ENCODE results near the gene AHSP.
"Not testable (repeated sequence)": the region's sequence is repeated elsewhere in the genome, so short reads cannot be mapped to it uniquely, and the experiment has no call there.

The AHSP gene

DNA sequence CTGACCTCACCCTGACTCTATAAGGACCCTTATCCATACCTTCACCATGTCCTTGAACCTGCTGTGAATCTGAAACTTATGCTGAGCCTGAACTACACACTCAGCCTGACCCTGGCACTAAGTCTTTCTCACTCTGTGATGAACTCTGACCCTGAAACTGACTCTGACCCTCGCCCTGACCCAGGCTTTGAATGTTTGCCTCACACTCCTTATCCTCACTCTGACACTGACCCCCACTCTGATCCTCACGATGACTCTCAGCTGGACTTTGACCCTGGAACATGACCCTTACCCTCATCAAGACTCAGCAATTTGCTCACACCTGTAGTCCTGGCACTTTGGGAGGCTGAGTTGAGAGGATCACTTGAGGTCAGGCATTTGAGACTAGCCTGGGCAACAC is 4.4 kb downstream of the AHSP start:
- DNase-seq = no peak

DNA sequence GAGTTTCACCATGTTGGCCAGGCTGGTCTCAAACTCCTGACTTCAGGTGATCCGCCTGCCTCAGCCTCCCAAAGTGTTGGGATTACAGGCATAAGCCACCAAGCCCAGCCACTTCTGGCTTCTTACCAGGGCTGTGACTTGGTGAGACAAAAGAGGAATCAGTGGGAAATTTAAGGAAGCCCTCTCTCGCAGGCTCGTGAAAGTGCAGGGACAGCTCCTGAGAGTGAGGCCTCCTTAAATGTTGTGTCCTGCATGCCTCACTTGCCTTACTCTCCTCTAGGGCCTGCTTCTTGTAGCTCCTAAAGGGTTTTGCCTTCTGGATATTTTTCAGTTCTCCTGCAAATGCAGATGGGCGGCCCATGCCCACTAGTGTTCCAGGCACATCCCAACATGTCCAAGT is 5.2 kb downstream of the AHSP start:
- DNase-seq = no peak

DNA sequence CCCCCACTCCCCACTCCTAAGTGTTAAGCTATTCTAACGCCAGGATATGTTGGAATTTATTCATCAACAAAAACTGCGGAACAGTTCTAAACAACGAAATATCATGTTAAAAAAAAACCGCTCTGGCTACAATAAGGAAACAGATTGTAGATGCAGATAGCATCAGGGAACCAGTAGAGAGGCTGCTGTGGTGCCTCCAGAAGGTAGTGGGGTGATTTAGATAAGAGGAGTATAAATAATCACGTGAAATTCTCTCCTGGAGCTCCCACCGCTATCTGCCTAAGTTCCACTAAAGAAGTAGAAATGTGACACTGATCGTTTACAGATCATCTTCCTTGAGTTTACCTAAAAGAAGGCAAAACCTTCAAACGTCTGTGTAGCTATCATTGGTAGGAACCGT is 8.0 kb downstream of the AHSP start:
- DNase-seq = no peak

DNA sequence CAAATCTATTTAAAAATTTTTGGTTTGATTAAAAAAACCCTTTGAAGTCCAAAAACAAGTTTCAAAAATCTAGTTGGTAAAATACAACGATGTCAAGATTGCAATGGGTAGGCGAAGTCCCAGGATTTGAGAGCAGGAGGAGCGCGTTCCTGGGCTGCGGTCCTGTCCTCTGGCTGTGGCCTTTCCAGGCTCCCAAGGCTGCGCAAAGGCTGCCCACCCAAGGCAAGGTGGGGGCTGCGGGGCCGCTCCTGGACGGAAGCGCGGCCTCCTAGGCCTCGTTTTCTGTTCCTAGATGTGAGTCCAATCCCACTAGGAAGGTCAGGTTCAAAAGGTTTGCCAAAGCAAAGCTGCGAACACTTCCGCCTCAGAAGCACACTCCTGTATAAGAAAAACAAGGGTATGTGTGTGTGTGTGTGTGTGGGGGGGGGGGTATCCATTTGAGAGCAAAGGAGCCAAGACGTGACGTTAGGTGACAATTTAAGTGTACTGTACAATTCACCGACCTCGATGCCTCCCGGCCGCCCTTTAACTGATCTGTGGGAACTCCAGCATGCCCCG is 9.2 kb downstream of the AHSP start:
- DNase-seq = no peak

DNA sequence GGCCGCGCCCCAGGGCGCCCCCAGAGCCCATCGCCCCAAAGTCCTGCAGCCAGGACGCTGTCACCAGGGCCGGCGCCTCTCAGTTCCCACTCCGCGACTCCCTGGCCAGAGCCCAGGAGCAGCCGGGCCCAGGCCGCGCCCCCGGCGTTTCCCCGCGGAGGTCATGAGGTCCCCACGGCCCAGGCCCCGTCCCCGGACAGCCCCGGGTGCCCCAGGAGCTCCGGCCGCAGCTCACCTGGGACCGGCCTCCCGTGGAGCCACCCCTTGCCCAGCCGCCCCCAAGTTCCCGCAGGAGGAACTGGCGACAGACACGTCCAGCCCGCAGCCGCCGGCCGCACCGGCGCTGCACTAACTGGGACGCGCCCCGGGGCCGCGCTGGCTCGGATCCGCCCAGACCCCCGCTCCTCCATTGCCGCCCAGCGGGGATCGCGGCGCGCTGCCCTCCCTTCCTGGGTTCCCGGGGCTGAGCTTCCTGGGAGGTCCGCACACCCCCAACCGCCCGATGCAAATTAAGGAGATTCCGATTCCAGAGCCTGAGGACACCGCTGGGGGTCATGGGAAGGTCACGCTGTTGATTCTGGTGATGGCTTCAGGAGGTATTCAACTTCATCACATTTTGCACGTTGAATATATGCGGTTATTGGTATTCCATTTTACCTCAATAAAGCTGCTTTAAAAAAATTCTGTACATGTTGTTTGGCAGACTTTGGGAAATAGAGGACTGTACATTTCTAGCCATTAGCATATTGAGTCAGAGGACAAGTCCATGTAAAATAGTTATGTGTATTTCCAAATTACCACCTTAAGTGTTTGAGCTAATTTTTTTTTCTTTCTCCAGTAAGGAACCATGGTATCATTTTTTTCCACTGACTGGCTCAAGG is 9.9 kb downstream of the AHSP start:
- DNase-seq = no peak

DNA sequence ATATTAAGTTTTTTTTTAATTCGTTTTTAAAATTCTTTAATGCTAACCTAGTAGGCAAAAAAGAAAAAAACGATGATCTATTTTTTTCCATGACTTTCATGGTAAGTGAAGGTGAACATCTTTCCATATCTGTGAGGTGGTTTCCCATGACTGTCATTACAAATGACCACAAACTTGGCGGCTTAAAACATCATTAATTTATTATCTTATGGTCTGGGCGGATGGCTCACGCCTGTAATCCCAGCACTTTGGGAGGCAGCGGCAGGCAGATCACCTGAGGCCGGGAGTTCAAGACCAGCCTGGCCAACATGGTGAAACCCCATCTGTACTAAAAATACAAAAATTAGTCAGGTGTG is 10.5 kb downstream of the AHSP start:
- not testable (repeated sequence) for DNase-seq

DNA sequence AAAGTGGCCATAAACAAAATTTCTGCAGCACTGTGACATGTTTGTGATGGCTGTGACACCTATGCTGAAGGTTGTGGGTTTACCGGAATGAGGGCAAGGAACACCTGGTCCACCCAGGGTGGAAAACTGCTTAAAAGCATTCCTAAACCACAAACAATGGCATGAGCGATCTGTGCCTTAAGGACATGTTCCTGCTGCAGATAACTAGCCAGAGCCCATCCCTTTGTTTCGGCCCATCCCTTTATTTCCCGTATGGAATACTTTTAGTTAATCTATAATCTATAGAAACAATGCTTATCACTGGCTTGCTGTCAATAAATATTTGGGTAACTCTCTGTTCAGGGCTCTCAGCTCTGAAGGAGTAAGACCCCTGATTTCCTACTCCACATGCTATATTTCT is 12.1 kb downstream of the AHSP start:
- not testable (repeated sequence) for DNase-seq

DNA sequence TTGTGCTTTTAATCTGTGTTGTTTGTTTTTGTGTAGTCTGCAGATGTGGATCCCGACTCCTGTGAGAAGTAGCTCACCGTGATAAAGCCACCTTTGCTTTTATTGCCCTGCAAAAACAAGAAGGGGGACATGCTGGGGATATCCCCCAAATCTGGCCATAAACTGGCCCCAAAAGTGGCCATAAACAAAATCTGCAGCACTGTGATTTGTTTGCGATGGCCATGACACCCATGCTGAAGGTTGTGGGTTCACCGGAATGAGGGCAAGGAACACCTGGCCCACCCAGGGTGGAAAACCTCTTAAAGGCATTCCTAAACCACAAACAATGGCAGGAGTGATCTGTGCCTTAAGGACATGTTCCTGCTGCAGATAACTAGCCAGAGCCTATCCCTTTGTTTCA is 15.1 kb downstream of the AHSP start:
- no peak for DNase-seq

DNA sequence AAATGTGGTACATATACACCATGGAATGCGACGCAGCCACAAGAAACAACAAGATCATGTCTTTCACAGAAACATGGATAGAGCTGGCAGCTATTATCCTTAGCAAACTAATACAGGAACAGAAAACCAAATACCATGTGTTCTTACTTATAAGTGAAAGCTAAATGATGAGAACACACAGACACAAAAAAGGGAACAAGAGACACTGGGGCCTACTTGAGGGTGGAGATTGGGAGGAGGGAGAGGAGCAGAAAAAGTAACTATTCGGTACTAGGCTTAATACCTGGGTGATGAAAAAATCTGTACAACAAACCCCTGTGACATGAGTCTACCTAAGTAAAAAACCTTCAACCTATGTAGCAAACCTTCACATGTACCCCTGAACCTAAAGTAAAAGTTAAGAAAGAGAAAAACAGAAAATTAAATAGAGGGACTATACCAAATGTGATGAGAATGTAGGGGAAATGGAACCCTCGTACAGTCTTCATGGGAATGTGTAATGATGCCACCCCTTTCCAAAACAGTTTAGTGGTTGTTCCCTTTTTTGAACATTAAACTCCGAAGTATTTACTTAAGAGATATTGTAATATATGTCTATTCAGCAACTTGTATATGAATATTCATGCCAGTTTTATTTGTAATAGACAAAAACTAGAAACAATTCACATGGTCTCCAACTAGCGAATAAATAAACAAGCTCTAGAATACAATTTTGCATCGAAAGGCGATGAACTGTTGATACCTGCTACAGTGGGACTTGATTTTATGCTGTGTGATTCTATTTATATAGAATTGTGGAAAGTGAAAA is 33.9 kb downstream of the AHSP start:
- DNase-seq = no peak

DNA sequence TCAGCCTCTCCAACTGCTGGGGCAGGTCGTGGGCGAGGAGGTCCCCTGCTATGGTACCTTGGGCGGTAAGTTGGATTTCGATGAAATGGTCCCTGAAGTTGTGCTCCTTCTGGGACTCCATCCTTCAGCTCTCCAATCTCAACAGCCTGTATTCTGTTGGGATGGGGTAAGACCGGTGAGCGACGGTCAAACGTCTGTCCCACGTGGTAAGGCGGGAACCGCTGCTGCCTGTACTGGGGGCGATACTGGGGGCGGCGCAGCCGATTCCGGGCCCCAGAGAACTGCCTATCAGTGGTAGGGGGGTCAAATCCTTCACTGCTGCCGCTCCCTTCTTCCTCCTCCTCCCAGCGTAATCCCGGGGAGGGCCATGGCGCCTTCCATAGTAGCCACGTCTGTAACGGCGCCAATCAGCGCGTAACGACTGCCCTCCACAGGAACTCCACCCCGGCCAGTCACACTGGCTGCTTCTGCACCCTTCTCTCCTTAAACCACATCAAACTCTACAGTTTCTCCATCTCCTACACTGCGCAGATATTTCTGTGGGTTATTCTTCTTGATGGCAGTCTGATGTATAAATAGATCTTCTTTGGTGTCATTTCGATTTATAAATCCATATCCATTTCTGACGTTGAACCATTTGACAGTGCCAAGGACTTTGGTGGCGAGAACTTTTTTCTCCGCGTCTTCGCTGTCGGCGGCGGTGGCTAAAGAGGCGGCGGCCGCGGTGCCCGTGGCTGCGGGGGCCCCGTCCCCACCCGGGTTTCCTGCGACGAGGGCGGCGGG is 41.1 kb downstream of the AHSP start:
- no peak for DNase-seq

DNA sequence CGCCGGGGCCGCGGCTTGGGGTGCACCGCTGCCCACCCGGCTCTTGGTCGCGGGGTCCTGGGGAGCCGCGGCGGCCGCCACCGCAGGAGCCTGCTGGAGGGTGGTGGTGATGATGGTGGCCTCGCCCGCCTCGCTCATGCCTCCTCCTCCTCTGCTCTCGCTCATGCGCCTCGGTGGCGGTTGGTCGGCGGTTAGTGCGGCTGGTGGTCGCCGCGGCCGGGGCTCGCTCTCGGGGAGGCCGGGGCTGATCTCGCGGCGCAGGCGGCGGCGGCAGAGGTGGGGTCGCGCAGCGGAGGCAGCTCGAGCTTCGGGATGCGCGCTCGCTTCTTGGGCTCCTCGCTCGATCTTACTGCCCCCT is 41.6 kb downstream of the AHSP start:
- DNase-seq = no peak

DNA sequence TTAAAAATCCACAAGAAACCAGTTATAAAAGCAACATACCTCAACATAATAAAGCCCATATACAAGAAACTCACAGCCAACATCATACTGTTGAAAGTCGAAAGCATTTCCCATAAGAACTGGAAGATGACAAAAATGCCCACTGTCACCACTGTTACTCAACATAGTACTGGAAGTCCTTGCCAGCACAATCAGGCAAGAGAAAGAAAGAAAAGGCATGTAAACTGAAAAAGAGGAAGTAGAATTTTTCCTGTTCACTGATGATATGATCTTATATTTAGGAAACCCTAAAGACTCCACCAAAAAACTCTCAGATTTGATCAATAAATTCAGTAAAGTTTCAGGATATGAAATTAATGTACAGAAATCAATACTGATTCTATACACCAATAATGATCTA is 45.1 kb downstream of the AHSP start:
- no peak for DNase-seq

DNA sequence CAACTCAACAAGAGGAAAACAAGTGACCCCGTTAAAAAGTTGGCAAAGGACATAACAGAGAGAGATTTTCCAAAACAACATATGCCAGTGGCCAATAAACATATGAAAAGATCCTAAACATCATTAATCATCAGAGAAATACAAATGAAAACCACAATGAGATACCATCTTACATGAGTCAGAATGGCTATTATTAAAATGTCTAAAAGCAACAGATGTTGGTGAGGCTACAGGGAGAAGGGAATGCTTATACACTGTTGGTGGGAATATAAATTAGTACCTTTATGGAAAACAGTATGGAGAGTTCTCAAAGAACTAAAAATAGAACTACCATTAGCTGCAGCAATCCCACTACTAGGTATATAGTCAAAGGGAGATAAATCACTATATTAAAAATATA is 46.5 kb downstream of the AHSP start:
- not testable (repeated sequence) for DNase-seq

DNA sequence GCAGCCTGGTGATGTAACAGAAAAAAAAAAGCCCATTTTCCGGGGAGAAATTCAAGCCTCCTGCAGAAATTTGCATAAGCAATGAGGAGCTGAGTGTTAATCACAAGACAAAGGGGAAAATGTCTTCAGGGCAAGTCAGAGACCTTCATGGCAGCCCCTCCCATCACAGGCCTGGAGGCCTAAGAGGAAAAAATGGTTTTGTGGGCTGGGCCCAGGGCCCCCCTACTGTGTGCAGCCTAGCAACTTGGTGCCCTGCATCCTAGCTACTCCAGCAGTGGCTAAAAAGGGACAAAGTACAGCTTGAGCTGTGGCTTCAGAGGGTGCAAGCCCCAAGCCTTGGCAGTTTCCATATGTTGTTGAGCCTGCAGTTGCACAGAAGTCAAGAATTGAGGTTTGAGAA is 49.7 kb downstream of the AHSP start:
- no peak for DNase-seq
